Measurements from ENCODE around the gene ITCH.

DNA sequence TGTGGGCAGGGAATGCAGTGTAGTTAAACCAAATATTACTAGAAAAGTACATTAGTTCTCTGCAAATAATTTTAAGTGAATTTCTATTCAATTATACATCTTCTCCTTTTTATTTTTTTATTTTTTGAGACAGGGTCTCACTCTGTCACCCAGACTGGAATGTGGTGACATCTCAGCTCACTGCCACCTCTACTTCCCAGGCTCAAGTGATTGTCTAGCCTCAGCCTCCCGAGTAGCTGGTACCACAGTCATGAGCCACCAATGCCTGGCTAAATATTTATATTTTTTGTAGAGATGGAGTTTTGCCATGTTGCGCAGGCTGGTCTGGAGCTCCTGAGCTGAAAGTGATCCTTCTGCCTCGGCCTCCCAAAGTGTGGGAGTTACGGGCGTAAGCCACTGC, 76.1 kb downstream of the ITCH start:
- TF ChIP-seq, protein P1, sequence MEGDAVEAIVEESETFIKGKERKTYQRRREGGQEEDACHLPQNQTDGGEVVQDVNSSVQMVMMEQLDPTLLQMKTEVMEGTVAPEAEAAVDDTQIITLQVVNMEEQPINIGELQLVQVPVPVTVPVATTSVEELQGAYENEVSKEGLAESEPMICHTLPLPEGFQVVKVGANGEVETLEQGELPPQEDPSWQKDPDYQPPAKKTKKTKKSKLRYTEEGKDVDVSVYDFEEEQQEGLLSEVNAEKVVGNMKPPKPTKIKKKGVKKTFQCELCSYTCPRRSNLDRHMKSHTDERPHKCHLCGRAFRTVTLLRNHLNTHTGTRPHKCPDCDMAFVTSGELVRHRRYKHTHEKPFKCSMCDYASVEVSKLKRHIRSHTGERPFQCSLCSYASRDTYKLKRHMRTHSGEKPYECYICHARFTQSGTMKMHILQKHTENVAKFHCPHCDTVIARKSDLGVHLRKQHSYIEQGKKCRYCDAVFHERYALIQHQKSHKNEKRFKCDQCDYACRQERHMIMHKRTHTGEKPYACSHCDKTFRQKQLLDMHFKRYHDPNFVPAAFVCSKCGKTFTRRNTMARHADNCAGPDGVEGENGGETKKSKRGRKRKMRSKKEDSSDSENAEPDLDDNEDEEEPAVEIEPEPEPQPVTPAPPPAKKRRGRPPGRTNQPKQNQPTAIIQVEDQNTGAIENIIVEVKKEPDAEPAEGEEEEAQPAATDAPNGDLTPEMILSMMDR (IDR thresholded peaks at IDR 0.05; ENCODE audit: extremely low read depth in 1 of 2, insufficient read depth in 1 of 2, low read depth in 1 of 2, low read length in 2 of 2) = no peak
- TF ChIP-seq, protein P2, sequence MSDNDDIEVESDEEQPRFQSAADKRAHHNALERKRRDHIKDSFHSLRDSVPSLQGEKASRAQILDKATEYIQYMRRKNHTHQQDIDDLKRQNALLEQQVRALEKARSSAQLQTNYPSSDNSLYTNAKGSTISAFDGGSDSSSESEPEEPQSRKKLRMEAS (IDR thresholded peaks at IDR 0.05; ENCODE audit: insufficient read depth, insufficient read length) = no peak

Measured in endothelial cell of umbilical vein (primary cell).